Keratinocyte (primary cell): ENCODE data around the gene DPH2. TPM values are rescaled to one million over a fixed set of nuclear protein-coding genes. Genes with fewer than 3 reads are reported as not detected.

Source experiments
- DNase-seq: peaks from one replicate; pipeline ENCODE4 v3.0.0-alpha.2; 2011; ENCODE audit warnings: low read depth, missing footprints, low spot score
- FAIRE-seq: peaks from 2 replicates; lab custom pipeline; 2011; peaks lifted over from hg19 to GRCh38; lab: Jason Lieb, UNC
- H2AFZ ChIP-seq: 2 replicates; pipeline ENCODE4 v1.6.0; 2012; ENCODE audit warnings: low read length, control low read depth, inconsistent platforms; ENCODE audit not compliant: control insufficient read depth
- H3K27ac ChIP-seq: 2 replicates; pipeline ENCODE4 v1.5.1; 2011; ENCODE audit warnings: low read length; ENCODE audit not compliant: control insufficient read depth, insufficient read depth
- H3K27me3 ChIP-seq: 3 replicates; pipeline ENCODE4 v1.6.0; 2011; ENCODE audit warnings: low read length; ENCODE audit not compliant: control insufficient read depth, insufficient read depth; ENCODE audit errors: extremely low read depth
- H3K36me3 ChIP-seq, 2 experiments: 2 replicates in 1 of 2; 3 replicates in 1 of 2; pipeline ENCODE4 v1.5.1; 2011; ENCODE audit warnings: low read length in 2 of 2, mild to moderate bottlenecking in 1 of 2; ENCODE audit not compliant: control insufficient read depth in 2 of 2, insufficient read depth in 2 of 2; ENCODE audit errors: extremely low read depth in 1 of 2
- H3K4me1 ChIP-seq: 3 replicates; pipeline ENCODE4 v1.5.1; 2011; ENCODE audit warnings: low read length; ENCODE audit not compliant: control insufficient read depth, insufficient read depth; ENCODE audit errors: extremely low read depth
- H3K4me2 ChIP-seq: 3 replicates; pipeline ENCODE4 v1.6.0; 2011; ENCODE audit warnings: low read depth, low read length; ENCODE audit not compliant: control insufficient read depth, insufficient read depth; ENCODE audit errors: extremely low read depth
- H3K4me3 ChIP-seq, 3 experiments: fragments of 200-600 bp in 1 of 3; sonication (generic) in 1 of 3; 2 replicates in 2 of 3; 3 replicates in 1 of 3; pipeline ENCODE4 v1.5.1; 2011 to 2016; ENCODE audit warnings: low read length in 3 of 3, mild to moderate bottlenecking in 3 of 3, control low read depth in 2 of 3, inconsistent platforms in 1 of 3, low read depth in 1 of 3, mixed read lengths in 1 of 3, mixed run types in 1 of 3, moderate library complexity in 1 of 3; ENCODE audit not compliant: control insufficient read depth in 2 of 3, insufficient read depth in 2 of 3; ENCODE audit errors: extremely low read depth in 1 of 3
- H3K79me2 ChIP-seq: 2 replicates; pipeline ENCODE4 v1.6.0; 2012; ENCODE audit warnings: low read length; ENCODE audit not compliant: control insufficient read depth, insufficient read depth
- H3K9ac ChIP-seq: 3 replicates; pipeline ENCODE4 v1.6.0; 2011; ENCODE audit warnings: low read length; ENCODE audit not compliant: control insufficient read depth, insufficient read depth; ENCODE audit errors: extremely low read depth
- H3K9me1 ChIP-seq: 3 replicates; pipeline ENCODE4 v1.6.0; 2011; ENCODE audit warnings: low read length; ENCODE audit not compliant: control insufficient read depth, insufficient read depth; ENCODE audit errors: extremely low read depth
- H3K9me3 ChIP-seq: 2 replicates; pipeline ENCODE4 v1.5.1; 2012; ENCODE audit warnings: low read depth, low read length; ENCODE audit not compliant: control insufficient read depth
- H4K20me1 ChIP-seq: 3 replicates; pipeline ENCODE4 v1.6.0; 2011; ENCODE audit warnings: low read length; ENCODE audit not compliant: control insufficient read depth, insufficient read depth; ENCODE audit errors: extremely low read depth
- EZH2 ChIP-seq: IDR thresholded peaks from one replicate; pipeline ENCODE4 v1.6.1; 2012; ENCODE audit warnings: inconsistent platforms, mild to moderate bottlenecking, low read length, moderate library complexity
- dilution Hi-C: fragments of 300-500 bp; cut with MboI; formaldehyde crosslinking; loops from one replicate; pipeline ENCODE4 v1.7.0; 2020; ENCODE audit warnings: low sequenced_read_pairs; ENCODE audit not compliant: extremely low pct_ligation_motif_present
- polyA plus RNA-seq, 5 experiments: library from polyadenylated mRNA; depleted of rRNA in 3 of 5; stranded (reverse) in 3 of 5; stranded (forward) in 1 of 5; unstranded in 1 of 5; fragments of >200 nt; gene quantifications; 1 replicate in 1 of 5; 2 replicates in 3 of 5; 3 replicates in 1 of 5; pipeline versions ENCODE4 v1.2.1 to v1.2.3, GENCODE V29; 2011 to 2012; ENCODE audit warnings: missing spikeins in 2 of 5, low read depth in 1 of 5, low replicate concordance in 1 of 5
- TF ChIP-seq, protein P1 (sequence below), 3 experiments: IDR thresholded peaks in 1 of 3; conservative IDR thresholded peaks in 1 of 3; optimal IDR thresholded peaks in 1 of 3; 2 replicates in 2 of 3; 3 replicates in 1 of 3; pipeline versions ENCODE3 to v1.5.1; 2011; ENCODE audit warnings: low read length in 3 of 3, mild to moderate bottlenecking in 3 of 3, moderate library complexity in 2 of 3, control low read depth in 1 of 3, inconsistent platforms in 1 of 3; ENCODE audit not compliant: insufficient read depth in 2 of 3; ENCODE audit errors: extremely low read depth in 1 of 3

The DPH2 gene
- polyA plus RNA-seq, 1 donor (not counting 4 experiments of a cell fraction or from before 2014, with no cell fraction given): 30.3 TPM

DNA sequence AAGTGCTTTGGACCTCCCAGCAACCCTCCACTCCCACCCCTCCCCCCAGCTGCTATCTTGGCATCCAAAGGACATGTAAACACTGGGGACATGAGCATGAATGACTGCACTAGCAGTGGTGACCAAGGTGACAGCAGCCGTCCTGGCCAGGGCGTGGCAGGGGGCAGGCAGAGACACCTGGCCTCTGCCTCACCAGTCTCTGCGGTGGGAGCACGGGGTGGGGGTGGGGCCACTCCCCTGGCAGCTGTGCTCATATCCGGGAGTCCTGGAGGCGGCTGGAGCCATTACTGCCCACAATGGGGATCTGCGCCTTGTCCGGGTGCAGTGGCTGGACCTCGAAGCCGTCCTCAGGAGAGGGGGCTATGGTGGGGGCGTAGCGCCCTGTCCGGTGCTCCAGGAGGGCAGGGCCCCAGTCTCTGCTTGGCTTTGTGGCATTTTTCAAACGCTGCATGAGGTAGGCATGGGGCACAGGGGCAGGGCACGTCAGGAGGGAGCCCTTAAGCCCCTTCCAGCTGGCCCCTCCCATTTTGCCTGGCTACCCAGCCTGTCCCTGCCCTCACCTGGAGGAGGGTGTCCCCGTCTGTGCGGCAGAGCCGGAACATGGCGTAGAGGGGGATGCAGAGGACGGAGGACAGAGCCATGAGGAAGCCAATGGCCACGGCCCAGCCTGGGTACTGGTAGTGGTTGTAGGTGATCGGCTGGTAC, 27.6 kb downstream of the DPH2 start:
- dilution Hi-C loops: no loop called here
- Histone ChIP-seq H3K79me2 (no peaks in the 10 kb centered on the region), H3K9me1 (no peaks in the 10 kb centered on the region), H3K9me3 (no peaks in the 10 kb centered on the region), H3K4me3 (no peak overlapping the region), H3K9ac (no peak overlapping the region), H3K27ac (no peak overlapping the region), H2AFZ (no peak overlapping the region), H3K27me3 (no peaks in the 10 kb centered on the region), H3K36me3 (peaks cover 2 to 3% of the 10 kb centered on the region in 2 experiments), H3K4me2 (no peak overlapping the region), H4K20me1 (no peaks in the 10 kb centered on the region), H3K4me1 (peaks cover 9% of the 10 kb centered on the region)
- TF ChIP-seq, protein P1, sequence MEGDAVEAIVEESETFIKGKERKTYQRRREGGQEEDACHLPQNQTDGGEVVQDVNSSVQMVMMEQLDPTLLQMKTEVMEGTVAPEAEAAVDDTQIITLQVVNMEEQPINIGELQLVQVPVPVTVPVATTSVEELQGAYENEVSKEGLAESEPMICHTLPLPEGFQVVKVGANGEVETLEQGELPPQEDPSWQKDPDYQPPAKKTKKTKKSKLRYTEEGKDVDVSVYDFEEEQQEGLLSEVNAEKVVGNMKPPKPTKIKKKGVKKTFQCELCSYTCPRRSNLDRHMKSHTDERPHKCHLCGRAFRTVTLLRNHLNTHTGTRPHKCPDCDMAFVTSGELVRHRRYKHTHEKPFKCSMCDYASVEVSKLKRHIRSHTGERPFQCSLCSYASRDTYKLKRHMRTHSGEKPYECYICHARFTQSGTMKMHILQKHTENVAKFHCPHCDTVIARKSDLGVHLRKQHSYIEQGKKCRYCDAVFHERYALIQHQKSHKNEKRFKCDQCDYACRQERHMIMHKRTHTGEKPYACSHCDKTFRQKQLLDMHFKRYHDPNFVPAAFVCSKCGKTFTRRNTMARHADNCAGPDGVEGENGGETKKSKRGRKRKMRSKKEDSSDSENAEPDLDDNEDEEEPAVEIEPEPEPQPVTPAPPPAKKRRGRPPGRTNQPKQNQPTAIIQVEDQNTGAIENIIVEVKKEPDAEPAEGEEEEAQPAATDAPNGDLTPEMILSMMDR (optimal IDR thresholded peaks at IDR 0.05 in 1 of 3, IDR thresholded peaks at IDR 0.05 in 1 of 3, conservative IDR thresholded peaks at IDR 0.05 in 1 of 3; ENCODE audit: extremely low read depth in 1 of 3, insufficient read depth in 2 of 3, low read length in 3 of 3): no peak
- TF ChIP-seq EZH2: no peak
- DNase-seq (no peak), FAIRE-seq (no peak)

DNA sequence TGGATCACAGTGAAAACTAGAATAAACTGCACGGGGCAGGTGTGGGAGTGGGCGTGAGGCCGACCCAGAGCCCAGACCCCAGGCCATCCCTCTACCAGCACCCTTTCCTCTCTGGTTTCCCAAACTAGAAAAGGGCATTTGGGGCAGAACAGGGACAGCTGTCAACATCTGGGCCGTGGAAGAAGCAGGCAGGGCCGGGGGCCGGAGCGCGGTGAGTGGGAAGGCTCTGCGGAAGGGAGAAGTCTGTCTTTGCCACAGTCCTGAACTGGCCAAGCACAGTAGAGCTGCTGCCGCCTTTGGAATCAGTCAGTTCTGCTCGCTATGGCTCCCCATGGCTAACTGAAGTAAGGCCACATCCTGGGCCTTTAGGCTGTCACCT, 28.2 kb downstream of the DPH2 start:
- dilution Hi-C loops: no loop called here
- no peak overlapping the region for H2AFZ ChIP-seq
- DNase-seq: no peak

More for the DNA sequence above, 28.2 kb downstream of the DPH2 start:
- Histone ChIP-seq H3K4me2 (no peak overlapping the region), H3K36me3 (peaks cover 2 to 3% of the 10 kb centered on the region in 2 experiments), H3K27ac (no peak overlapping the region), H4K20me1 (no peaks in the 10 kb centered on the region), H3K4me1 (peaks cover 5% of the 10 kb centered on the region), H3K9me1 (no peaks in the 10 kb centered on the region), H3K9me3 (no peaks in the 10 kb centered on the region), H3K9ac (no peak overlapping the region), H3K4me3 (no peak overlapping the region), H3K79me2 (no peaks in the 10 kb centered on the region), H3K27me3 (no peaks in the 10 kb centered on the region)
- no peak for FAIRE-seq
- TF ChIP-seq EZH2: no peak
- TF ChIP-seq, protein P1 (optimal IDR thresholded peaks at IDR 0.05 in 1 of 3, IDR thresholded peaks at IDR 0.05 in 1 of 3, conservative IDR thresholded peaks at IDR 0.05 in 1 of 3; ENCODE audit: extremely low read depth in 1 of 3, insufficient read depth in 2 of 3, low read length in 3 of 3): no peak
